ENCODE results near the gene SND1.

DNA sequence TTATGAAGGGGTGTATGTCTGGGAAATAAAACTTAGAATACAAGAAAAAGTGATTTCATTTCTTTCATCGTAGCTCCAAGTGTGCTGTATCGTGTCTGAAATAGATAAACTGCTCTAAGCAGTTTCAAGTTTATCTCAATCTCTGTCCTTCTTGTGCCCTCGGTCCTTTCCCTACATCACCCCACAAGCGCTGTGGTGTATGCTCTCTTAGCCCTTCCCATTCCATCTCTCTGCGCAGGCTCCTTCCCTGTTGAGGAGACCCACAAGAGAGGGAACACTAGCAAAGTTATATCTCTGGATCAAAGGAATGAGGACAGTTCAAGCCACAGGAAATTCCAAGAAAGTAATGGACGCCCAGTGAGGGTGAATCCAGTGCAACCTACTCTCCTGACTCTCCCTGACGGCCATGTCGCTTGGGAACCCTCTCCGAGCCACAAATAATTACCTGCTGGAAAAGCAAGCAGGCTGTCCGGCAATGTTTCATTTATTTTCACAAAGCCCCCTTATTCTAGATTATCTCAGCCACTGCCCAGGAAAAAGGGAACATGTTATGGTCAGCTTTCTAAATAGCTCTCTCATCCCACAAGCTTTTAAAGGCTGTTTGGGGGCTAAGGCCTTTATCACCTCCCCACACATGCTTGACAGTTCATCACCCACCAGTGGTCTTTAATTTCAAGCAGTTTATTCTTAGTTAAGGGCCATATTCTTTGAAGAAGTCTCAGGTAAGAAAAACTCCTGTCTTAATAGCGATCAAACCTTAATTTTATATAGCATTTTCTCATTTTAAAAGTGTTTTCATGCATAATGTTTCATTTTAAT lies 344.5 kb downstream of the SND1 start:
- TF ChIP-seq EZH2 (IDR thresholded peaks at IDR 0.05; ENCODE audit: low read length, missing control alignments) = no peak
- TF ChIP-seq CTCF (conservative IDR thresholded peaks at IDR 0.05 in 1 of 2, IDR thresholded peaks at IDR 0.05 in 1 of 2; ENCODE audit: low read depth in 1 of 2, low read length in 2 of 2) = no peak
